Measurements from ENCODE around the gene SRRM4. TPM values are rescaled to one million over a fixed set of nuclear protein-coding genes. Genes with fewer than 3 reads are reported as not detected.

Gene SRRM4
- total RNA-seq, 4 donors from 2014 or later: 0.04 to 0.05 TPM; not detected in 2

- Histone ChIP-seq H3K9me3 (no peaks in the 10 kb centered on the region), H3K4me1 (peaks cover 26 to 38% of the 10 kb centered on the region in 2 donors)
Measured at GRCh38 chr12:119207063-119207560, 225.8 kb downstream of the SRRM4 start.

GRCh38 chr12:119208626-119209061 lies 227.3 kb downstream of the SRRM4 start:
- H3K4me3 ChIP-seq: no peak overlapping the region
- ATAC-seq (peak; percentile 80 to 86), DNase-seq (peak; percentile 55 to 89)
- H3K27me3 ChIP-seq: no peaks in the 10 kb centered on the region
- H3K27ac ChIP-seq: peak overlapping the region in 3 of 4 donors; percentile 51 to 71 (median 60)
- H3K9me3 ChIP-seq: no peaks in the 10 kb centered on the region
- TF ChIP-seq CTCF (IDR thresholded peaks at IDR 0.05 in 4 of 5, conservative IDR thresholded peaks at IDR 0.05 in 1 of 5) (no peak), POLR2A (IDR thresholded peaks at IDR 0.05) (peak; percentile 23 to 28)
- H3K4me1 ChIP-seq: peaks cover 22 to 36% of the 10 kb centered on the region in 2 donors
- intact Hi-C loops (cut with DNase I; ENCODE audit: low total_unique reads) (loop anchor here (2.0 kb wide), 3 partner anchors 28 to 50 kb away; no protein-coding TSS in a partner anchor), in situ Hi-C loops (cut with MboI; ENCODE audit: low sequenced_read_pairs in 4 of 4) (no loop called here)
- no peaks in the 10 kb centered on the region for H3K36me3 ChIP-seq

More at GRCh38 chr12:119207063-119207560, 225.8 kb downstream of the SRRM4 start:
- Histone ChIP-seq H3K27ac (peak overlapping the region in 1 of 4 donors; percentile 20), H3K4me3 (no peak overlapping the region), H3K27me3 (no peaks in the 10 kb centered on the region), H3K36me3 (no peaks in the 10 kb centered on the region)
- intact Hi-C loops (cut with DNase I; ENCODE audit: low total_unique reads) (no loop called here), in situ Hi-C loops (cut with MboI; ENCODE audit: low sequenced_read_pairs in 4 of 4) (no loop called here)
- DNase-seq: no peak
- ATAC-seq: no peak
- TF ChIP-seq CTCF (IDR thresholded peaks at IDR 0.05 in 4 of 5, conservative IDR thresholded peaks at IDR 0.05 in 1 of 5) (no peak), POLR2A (IDR thresholded peaks at IDR 0.05) (no peak)

GRCh38 chr12:119211884-119212283 lies 230.5 kb downstream of the SRRM4 start:
- no peak overlapping the region for H3K4me3 ChIP-seq
- H3K36me3 ChIP-seq: no peaks in the 10 kb centered on the region
- ATAC-seq: no peak
- no peaks in the 10 kb centered on the region for H3K9me3 ChIP-seq
- no peaks in the 10 kb centered on the region for H3K27me3 ChIP-seq
- H3K27ac ChIP-seq: no peak overlapping the region
- peaks cover 7 to 18% of the 10 kb centered on the region in 2 donors for H3K4me1 ChIP-seq
- intact Hi-C loops (cut with DNase I; ENCODE audit: low total_unique reads): no loop called here
- DNase-seq: no peak
- TF ChIP-seq CTCF (IDR thresholded peaks at IDR 0.05 in 4 of 5, conservative IDR thresholded peaks at IDR 0.05 in 1 of 5) (no peak), POLR2A (IDR thresholded peaks at IDR 0.05) (no peak)
- in situ Hi-C loops (cut with MboI; ENCODE audit: low sequenced_read_pairs in 4 of 4): no loop called here

Other genes with a start within 250 kb of the SRRM4 start
- 100 to 1,000 TPM; 552 to 742 (median 604) TPM for gene HSPB8, start 197.4 kb downstream of the SRRM4 start, total RNA-seq